ENCODE results near the gene TNK2.

GRCh38 chr3:195863121-195864061 is 45.0 kb downstream of the TNK2 start:
- peak; percentile 73 for TF ChIP-seq CTCF (IDR thresholded peaks at IDR 0.05; ENCODE audit: insufficient read depth, low read length, poor library complexity, severe bottlenecking)
- TF ChIP-seq EZH2phosphoT487 (conservative IDR thresholded peaks at IDR 0.05; ENCODE audit: low read length) = no peak
